Neural cell (in vitro differentiated cells): ENCODE results near the gene MUC5B. TPM values are rescaled to one million over a fixed set of nuclear protein-coding genes. Genes with fewer than 3 reads are reported as not detected.

ENCODE experiments used
- H2AFZ ChIP-seq: fragments of 200-600, 300-800 bp; sonication (generic), shearing (Covaris generic); 2 replicates; pipeline ENCODE4 v1.6.0; 2014; ENCODE audit warnings: low read depth, mild to moderate bottlenecking, antibody characterized with exemption, low read length, moderate library complexity
- H3F3A ChIP-seq: fragments of 200-600 bp; shearing (Covaris generic); 2 replicates; pipeline ENCODE4 v1.6.1; 2016; ENCODE audit warnings: mild to moderate bottlenecking, moderate library complexity, mixed read lengths, antibody characterized with exemption, low read length; ENCODE audit not compliant: insufficient read depth, poor library complexity, severe bottlenecking
- H3K27ac ChIP-seq: fragments of 200-600, 300-800 bp; sonication (generic), shearing (Covaris generic); 2 replicates; pipeline ENCODE4 v1.5.1; 2014; ENCODE audit warnings: mild to moderate bottlenecking, low read length, moderate library complexity
- H3K27me3 ChIP-seq: fragments of 300-800, 200-600 bp; sonication (generic), shearing (Covaris generic); 2 replicates; pipeline ENCODE4 v1.6.0; 2014; ENCODE audit warnings: mild to moderate bottlenecking, low read depth, low read length, moderate library complexity; ENCODE audit not compliant: insufficient read depth
- H3K36me3 ChIP-seq: fragments of 300-800, 200-600 bp; sonication (generic), shearing (Covaris generic); 2 replicates; pipeline ENCODE4 v1.5.1; 2014; ENCODE audit warnings: mild to moderate bottlenecking, antibody characterized with exemption, low read length, moderate library complexity; ENCODE audit not compliant: insufficient read depth
- H3K4me2 ChIP-seq: fragments of 300-800, 200-600 bp; sonication (generic), shearing (Covaris generic); 2 replicates; pipeline ENCODE4 v1.6.0; 2014; ENCODE audit warnings: mild to moderate bottlenecking, low read length
- H3K4me3 ChIP-seq: fragments of 300-800, 200-600 bp; sonication (generic), shearing (Covaris generic); 2 replicates; pipeline ENCODE4 v1.5.1; 2014; ENCODE audit warnings: mild to moderate bottlenecking, low read length, moderate library complexity
- H3K79me2 ChIP-seq: fragments of 200-600 bp; shearing (Covaris generic); replicated peaks from 2 replicates; pipeline ENCODE4 v1.6.0; 2014; ENCODE audit warnings: mild to moderate bottlenecking, low read length, moderate library complexity; ENCODE audit not compliant: insufficient read depth
- H3K9ac ChIP-seq: fragments of 300-800, 200-600 bp; sonication (generic), shearing (Covaris generic); 2 replicates; pipeline ENCODE4 v1.6.1; 2016; ENCODE audit warnings: mild to moderate bottlenecking, low read length, mixed read lengths
- H3K9me2 ChIP-seq: fragments of 200-600 bp; shearing (Covaris generic); 2 replicates; pipeline ENCODE4 v1.6.1; 2016; ENCODE audit warnings: mild to moderate bottlenecking, low read length, mixed read lengths; ENCODE audit not compliant: insufficient read depth
- H3K9me3 ChIP-seq: fragments of 200-600, 300-800 bp; sonication (generic), shearing (Covaris generic); 2 replicates; pipeline ENCODE4 v1.6.1; 2016; ENCODE audit warnings: mild to moderate bottlenecking, mixed run types, low read length, moderate library complexity, mixed read lengths
- H4K20me1 ChIP-seq: fragments of 200-600 bp; shearing (Covaris generic); 2 replicates; pipeline ENCODE4 v1.6.1; 2016; ENCODE audit warnings: mild to moderate bottlenecking, mixed run types; ENCODE audit not compliant: insufficient read depth
- EP300 ChIP-seq: fragments of 450-650 bp; conservative IDR thresholded peaks from 2 replicates; pipeline ENCODE4 v1.6.1; 2014; ENCODE audit warnings: antibody characterized with exemption, mild to moderate bottlenecking, moderate library complexity; ENCODE audit not compliant: poor library complexity, severe bottlenecking
- EZH2 ChIP-seq: fragments of 200-600, 300-800 bp; shearing (Covaris generic), sonication (generic); IDR thresholded peaks from 2 replicates; pipeline ENCODE4 v1.6.1; 2014; ENCODE audit warnings: antibody characterized with exemption, low read length, borderline replicate concordance, mild to moderate bottlenecking; ENCODE audit not compliant: insufficient read depth, poor library complexity, severe bottlenecking
- MXI1 ChIP-seq: fragments of 450-650 bp; conservative IDR thresholded peaks from 2 replicates; pipeline ENCODE4 v1.6.1; 2014; ENCODE audit warnings: antibody characterized with exemption, mild to moderate bottlenecking; ENCODE audit not compliant: poor library complexity, severe bottlenecking
- POLR2AphosphoS5 ChIP-seq: IDR thresholded peaks from 2 replicates; pipeline ENCODE4 v1.6.1; 2012
- RAD21 ChIP-seq: fragments of 450-650 bp; conservative IDR thresholded peaks from 2 replicates; pipeline ENCODE4 v1.6.1; 2014; ENCODE audit warnings: antibody characterized with exemption, mild to moderate bottlenecking, moderate library complexity
- SMC3 ChIP-seq: fragments of 450-650 bp; conservative IDR thresholded peaks from 2 replicates; pipeline ENCODE4 v1.6.1; 2014; ENCODE audit warnings: antibody characterized with exemption, mild to moderate bottlenecking, moderate library complexity; ENCODE audit not compliant: poor library complexity
- TAF1 ChIP-seq: IDR thresholded peaks from 2 replicates; pipeline ENCODE4 v1.6.1; 2012; ENCODE audit warnings: low read depth
- polyA plus RNA-seq: library from polyadenylated mRNA; depleted of rRNA; stranded (reverse); fragments of >200 nt; gene quantifications from 2 replicates; pipeline ENCODE4 v1.2.3, GENCODE V29; 2014
- TF ChIP-seq, protein P1 (sequence below): IDR thresholded peaks from 2 replicates; pipeline ENCODE4 v1.6.1; 2012; ENCODE audit warnings: borderline replicate concordance
- TF ChIP-seq, protein P2 (sequence below): fragments of 450-650 bp; IDR thresholded peaks from 2 replicates; pipeline ENCODE4 v1.5.1; 2014; ENCODE audit warnings: antibody characterized with exemption, mild to moderate bottlenecking, moderate library complexity; ENCODE audit not compliant: poor library complexity, severe bottlenecking

Gene MUC5B
- polyA plus RNA-seq, 1 donor from 2014 or later: not detected

DNA sequence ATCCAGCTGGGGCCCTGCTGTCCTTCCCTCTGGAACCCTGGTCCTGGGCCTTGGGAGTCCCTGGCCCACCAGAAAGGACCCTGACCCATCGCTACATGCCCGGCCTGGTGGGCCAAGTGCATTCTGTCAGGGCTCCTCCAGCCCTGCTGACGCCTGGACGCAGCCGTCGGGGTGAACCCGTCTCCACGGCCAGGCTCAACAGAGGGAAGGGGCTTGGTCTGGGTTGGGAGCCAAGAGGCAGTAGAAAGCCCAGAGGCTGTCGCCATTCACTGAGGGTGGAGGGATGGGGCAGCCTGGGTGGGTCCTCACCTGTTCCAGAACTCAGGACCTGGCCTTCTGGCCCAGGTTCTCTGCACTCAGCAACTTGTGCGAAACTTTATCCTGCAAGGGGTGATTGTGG is 47.6 kb downstream of the MUC5B start:
- Histone ChIP-seq H3K4me2 (no peak overlapping the region), H3K79me2 (no peaks in the 10 kb centered on the region), H3K27ac (no peak overlapping the region), H3K27me3 (no peaks in the 10 kb centered on the region), H3K9me2 (no peaks in the 10 kb centered on the region), H3K36me3 (no peaks in the 10 kb centered on the region), H3K9ac (no peak overlapping the region), H3K4me3 (no peak overlapping the region), H3K9me3 (no peaks in the 10 kb centered on the region), H4K20me1 (no peaks in the 10 kb centered on the region), H3F3A (no peaks in the 10 kb centered on the region), H2AFZ (no peak overlapping the region)
- TF ChIP-seq POLR2AphosphoS5 (no peak), SMC3 (no peak), TAF1 (no peak), EZH2 (no peak), RAD21 (no peak), EP300 (no peak), MXI1 (no peak)
- TF ChIP-seq, protein P1, sequence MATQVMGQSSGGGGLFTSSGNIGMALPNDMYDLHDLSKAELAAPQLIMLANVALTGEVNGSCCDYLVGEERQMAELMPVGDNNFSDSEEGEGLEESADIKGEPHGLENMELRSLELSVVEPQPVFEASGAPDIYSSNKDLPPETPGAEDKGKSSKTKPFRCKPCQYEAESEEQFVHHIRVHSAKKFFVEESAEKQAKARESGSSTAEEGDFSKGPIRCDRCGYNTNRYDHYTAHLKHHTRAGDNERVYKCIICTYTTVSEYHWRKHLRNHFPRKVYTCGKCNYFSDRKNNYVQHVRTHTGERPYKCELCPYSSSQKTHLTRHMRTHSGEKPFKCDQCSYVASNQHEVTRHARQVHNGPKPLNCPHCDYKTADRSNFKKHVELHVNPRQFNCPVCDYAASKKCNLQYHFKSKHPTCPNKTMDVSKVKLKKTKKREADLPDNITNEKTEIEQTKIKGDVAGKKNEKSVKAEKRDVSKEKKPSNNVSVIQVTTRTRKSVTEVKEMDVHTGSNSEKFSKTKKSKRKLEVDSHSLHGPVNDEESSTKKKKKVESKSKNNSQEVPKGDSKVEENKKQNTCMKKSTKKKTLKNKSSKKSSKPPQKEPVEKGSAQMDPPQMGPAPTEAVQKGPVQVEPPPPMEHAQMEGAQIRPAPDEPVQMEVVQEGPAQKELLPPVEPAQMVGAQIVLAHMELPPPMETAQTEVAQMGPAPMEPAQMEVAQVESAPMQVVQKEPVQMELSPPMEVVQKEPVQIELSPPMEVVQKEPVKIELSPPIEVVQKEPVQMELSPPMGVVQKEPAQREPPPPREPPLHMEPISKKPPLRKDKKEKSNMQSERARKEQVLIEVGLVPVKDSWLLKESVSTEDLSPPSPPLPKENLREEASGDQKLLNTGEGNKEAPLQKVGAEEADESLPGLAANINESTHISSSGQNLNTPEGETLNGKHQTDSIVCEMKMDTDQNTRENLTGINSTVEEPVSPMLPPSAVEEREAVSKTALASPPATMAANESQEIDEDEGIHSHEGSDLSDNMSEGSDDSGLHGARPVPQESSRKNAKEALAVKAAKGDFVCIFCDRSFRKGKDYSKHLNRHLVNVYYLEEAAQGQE: no peak
- TF ChIP-seq, protein P2, sequence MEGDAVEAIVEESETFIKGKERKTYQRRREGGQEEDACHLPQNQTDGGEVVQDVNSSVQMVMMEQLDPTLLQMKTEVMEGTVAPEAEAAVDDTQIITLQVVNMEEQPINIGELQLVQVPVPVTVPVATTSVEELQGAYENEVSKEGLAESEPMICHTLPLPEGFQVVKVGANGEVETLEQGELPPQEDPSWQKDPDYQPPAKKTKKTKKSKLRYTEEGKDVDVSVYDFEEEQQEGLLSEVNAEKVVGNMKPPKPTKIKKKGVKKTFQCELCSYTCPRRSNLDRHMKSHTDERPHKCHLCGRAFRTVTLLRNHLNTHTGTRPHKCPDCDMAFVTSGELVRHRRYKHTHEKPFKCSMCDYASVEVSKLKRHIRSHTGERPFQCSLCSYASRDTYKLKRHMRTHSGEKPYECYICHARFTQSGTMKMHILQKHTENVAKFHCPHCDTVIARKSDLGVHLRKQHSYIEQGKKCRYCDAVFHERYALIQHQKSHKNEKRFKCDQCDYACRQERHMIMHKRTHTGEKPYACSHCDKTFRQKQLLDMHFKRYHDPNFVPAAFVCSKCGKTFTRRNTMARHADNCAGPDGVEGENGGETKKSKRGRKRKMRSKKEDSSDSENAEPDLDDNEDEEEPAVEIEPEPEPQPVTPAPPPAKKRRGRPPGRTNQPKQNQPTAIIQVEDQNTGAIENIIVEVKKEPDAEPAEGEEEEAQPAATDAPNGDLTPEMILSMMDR: no peak

DNA sequence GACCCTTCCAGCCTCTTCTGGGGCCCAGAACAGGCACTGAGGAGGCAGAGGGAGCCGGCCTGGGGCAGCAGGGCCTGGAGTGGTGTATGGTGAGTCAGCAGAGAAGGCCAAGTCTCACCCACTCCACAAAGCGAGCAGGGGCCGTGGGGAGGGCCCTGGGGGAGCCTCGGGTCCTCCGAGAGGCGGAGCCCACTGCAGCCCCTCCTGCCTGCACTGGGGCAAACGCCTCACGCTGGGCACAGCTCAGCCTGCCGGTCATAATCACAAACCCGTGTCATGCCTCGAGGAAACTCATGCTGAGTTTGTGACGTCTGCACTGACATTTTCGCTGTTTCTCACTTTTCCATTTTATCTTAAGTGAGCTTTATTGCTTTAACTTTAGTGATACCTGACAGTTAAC is 48.1 kb downstream of the MUC5B start:
- Histone ChIP-seq H3F3A (no peaks in the 10 kb centered on the region), H3K36me3 (no peaks in the 10 kb centered on the region), H2AFZ (no peak overlapping the region), H3K27ac (no peak overlapping the region), H3K9ac (no peak overlapping the region), H3K4me2 (no peak overlapping the region), H3K4me3 (no peak overlapping the region), H3K27me3 (no peaks in the 10 kb centered on the region), H4K20me1 (no peaks in the 10 kb centered on the region), H3K9me3 (no peaks in the 10 kb centered on the region), H3K79me2 (no peaks in the 10 kb centered on the region), H3K9me2 (no peaks in the 10 kb centered on the region)
- TF ChIP-seq, protein P2: no peak
- TF ChIP-seq MXI1: no peak
- TF ChIP-seq RAD21: no peak
